Hepatocyte (in vitro differentiated cells): ENCODE measurements around the gene ZNF426. TPM values are rescaled to one million over a fixed set of nuclear protein-coding genes. Genes with fewer than 3 reads are reported as not detected.
"Not testable (repeated sequence)": the region's sequence is repeated elsewhere in the genome, so short reads cannot be mapped to it uniquely, and the experiment has no call there.

Experiments
- DNase-seq: peaks from one replicate; pipeline ENCODE4 v3.0.0-alpha.2; 2016; ENCODE audit warnings: low spot score
- H2AFZ ChIP-seq: fragments of 200-600 bp; sonication (generic); 2 replicates; pipeline ENCODE4 v1.6.0; 2016; ENCODE audit warnings: antibody characterized with exemption, mild to moderate bottlenecking
- H3K27ac ChIP-seq: fragments of 200-600 bp; sonication (generic); 2 replicates; pipeline ENCODE4 v1.5.1; 2016; ENCODE audit warnings: mild to moderate bottlenecking
- H3K27me3 ChIP-seq: fragments of 200-600 bp; sonication (generic); 2 replicates; pipeline ENCODE4 v1.6.1; 2016
- H3K36me3 ChIP-seq: fragments of 200-600 bp; sonication (generic); replicated peaks from 2 replicates; pipeline ENCODE4 v1.5.1; 2016; ENCODE audit warnings: low read depth; ENCODE audit not compliant: insufficient read depth
- H3K4me1 ChIP-seq: fragments of 200-600 bp; sonication (generic); 2 replicates; pipeline ENCODE4 v1.5.1; 2016; ENCODE audit warnings: mild to moderate bottlenecking, moderate library complexity; ENCODE audit not compliant: insufficient read depth
- H3K4me2 ChIP-seq: fragments of 200-600 bp; sonication (generic); 2 replicates; pipeline ENCODE4 v1.6.0; 2016
- H3K4me3 ChIP-seq: fragments of 200-600 bp; sonication (generic); 2 replicates; pipeline ENCODE4 v1.5.1; 2016; ENCODE audit warnings: mild to moderate bottlenecking
- H3K79me2 ChIP-seq: fragments of 200-600 bp; sonication (generic); 2 replicates; pipeline ENCODE4 v1.6.0; 2017; ENCODE audit warnings: mild to moderate bottlenecking
- H3K9me2 ChIP-seq: fragments of 200-600 bp; sonication (generic); replicated peaks from 2 replicates; pipeline ENCODE4 v1.6.0; 2017; ENCODE audit warnings: mild to moderate bottlenecking; ENCODE audit not compliant: insufficient read depth
- H3K9me3 ChIP-seq: fragments of 200-600 bp; sonication (generic); 2 replicates; pipeline ENCODE4 v1.5.1; 2016; ENCODE audit warnings: low read depth, mild to moderate bottlenecking
- H4K20me1 ChIP-seq: fragments of 200-600 bp; sonication (generic); 2 replicates; pipeline ENCODE4 v1.6.0; 2016; ENCODE audit warnings: mild to moderate bottlenecking; ENCODE audit not compliant: insufficient read depth, poor library complexity, severe bottlenecking
- CTCF ChIP-seq: fragments of 200-600 bp; sonication (generic); IDR thresholded peaks from 2 replicates; pipeline ENCODE4 v1.5.1; 2016; ENCODE audit warnings: antibody characterized with exemption, mild to moderate bottlenecking; ENCODE audit not compliant: poor library complexity
- EZH2 ChIP-seq: fragments of 200-600 bp; sonication (generic); IDR thresholded peaks from 2 replicates; pipeline ENCODE4 v1.6.1; 2016; ENCODE audit warnings: antibody characterized with exemption, mild to moderate bottlenecking, borderline replicate concordance
- EZH2phosphoT487 ChIP-seq: fragments of 200-600 bp; sonication (generic); IDR thresholded peaks from one replicate; pipeline ENCODE4 v1.6.1; 2018; ENCODE audit warnings: antibody characterized with exemption, mild to moderate bottlenecking, low read depth, moderate library complexity; ENCODE audit not compliant: unreplicated experiment, severe bottlenecking
- WGBS: methylation state at CpG from one replicate; pipeline ENCODE4 v1.1.6; 2016; ENCODE audit warnings: low lambda C conversion rate; ENCODE audit errors: missing lambda C conversion rate; 5-methylcytosine and 5-hydroxymethylcytosine counted together
- polyA plus RNA-seq: library from polyadenylated mRNA; unstranded; fragments of >200 nt; fragmentation: Nextera tagmentation; extraction: Ambion mirVana; gene quantifications from 2 replicates; pipeline ENCODE4 v1.2.1, GENCODE V29; 2016
- total RNA-seq: library from RNA; depleted of rRNA; stranded (reverse); fragments of >200 nt; gene quantifications from 2 replicates; pipeline ENCODE4 v1.2.3, GENCODE V29; 2014

The ZNF426 gene
- total and polyA plus RNA-seq, 2 experiments from 2014 or later, result 14.0 to 20.2 TPM

DNA sequence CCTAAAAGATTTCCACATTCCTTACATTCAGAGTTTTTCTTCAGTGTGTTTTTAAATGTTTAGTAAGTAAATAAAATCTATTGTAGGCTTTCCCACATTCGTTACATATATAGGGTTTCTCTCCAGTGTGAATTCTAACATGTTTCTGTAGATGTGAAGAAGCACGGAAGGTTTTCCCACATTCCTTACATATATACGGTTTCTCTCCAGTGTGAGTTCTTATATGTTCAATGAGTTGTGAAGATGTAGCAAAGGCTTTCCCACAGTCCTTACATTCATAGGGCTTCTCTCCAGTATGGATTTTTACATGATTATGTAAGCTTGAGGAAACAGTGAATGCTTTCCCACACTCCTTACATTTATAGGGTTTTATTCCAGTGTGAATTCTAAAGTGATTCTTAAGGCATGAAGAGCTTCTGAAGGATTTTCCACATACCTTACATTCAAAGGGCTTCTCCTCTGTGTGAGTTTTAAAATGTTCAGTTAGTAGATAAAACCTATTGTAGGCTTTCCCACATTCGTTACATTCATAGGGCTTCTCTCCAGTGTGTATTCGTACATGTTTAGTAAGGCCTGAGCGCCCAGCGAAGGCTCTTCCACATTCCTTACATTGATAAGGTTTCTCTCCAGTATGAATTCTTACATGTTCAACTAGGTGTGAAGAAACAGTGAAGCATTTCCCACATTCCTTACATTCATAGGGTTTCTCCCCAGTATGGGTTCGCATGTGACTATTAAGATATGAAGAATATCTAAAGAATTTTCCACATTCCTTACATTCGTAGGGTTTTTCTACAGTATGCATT, 27.7 kb upstream of the ZNF426 start:
- 98% methylated on average over 9 of the region's 9 CpGs for WGBS
- DNase-seq, result no peak
- no peak overlapping the region for H3K4me3 ChIP-seq
- H2AFZ ChIP-seq, result no peak overlapping the region
- no peak for TF ChIP-seq CTCF
- no peak for TF ChIP-seq EZH2
- no peak for TF ChIP-seq EZH2phosphoT487
- peaks cover 94% of the 10 kb centered on the region for H3K9me3 ChIP-seq
- H3K36me3 ChIP-seq, result peaks cover 51% of the 10 kb centered on the region
- no peaks in the 10 kb centered on the region for H3K4me1 ChIP-seq
- H3K27me3 ChIP-seq, result no peaks in the 10 kb centered on the region
- no peaks in the 10 kb centered on the region for H4K20me1 ChIP-seq
- H3K27ac ChIP-seq, result no peak overlapping the region
- peaks cover 68% of the 10 kb centered on the region for H3K79me2 ChIP-seq
- H3K4me2 ChIP-seq, result no peak overlapping the region
- no peaks in the 10 kb centered on the region for H3K9me2 ChIP-seq

- Histone ChIP-seq H4K20me1 (no peaks in the 10 kb centered on the region), H3K79me2 (no peaks in the 10 kb centered on the region), H3K9me3 (no peaks in the 10 kb centered on the region), H3K4me1 (no peaks in the 10 kb centered on the region), H3K27ac (no peak overlapping the region), H3K9me2 (no peaks in the 10 kb centered on the region), H3K4me2 (no peak overlapping the region), H3K36me3 (no peaks in the 10 kb centered on the region), H3K27me3 (no peaks in the 10 kb centered on the region), H2AFZ (no peak overlapping the region), H3K4me3 (no peak overlapping the region)
- WGBS, result 94% methylated on average over 7 of the region's 7 CpGs
- TF ChIP-seq EZH2, result no peak
- no peak for TF ChIP-seq EZH2phosphoT487
- no peak for TF ChIP-seq CTCF
- no peak for DNase-seq
These were observed 14.3 kb upstream of the ZNF426 start for GRCh38 chr19:9552536-9553274.

- Histone ChIP-seq H3K4me3 (no peak overlapping the region), H3K4me1 (no peaks in the 10 kb centered on the region), H3K9me2 (no peaks in the 10 kb centered on the region), H3K27me3 (no peaks in the 10 kb centered on the region), H3K4me2 (no peak overlapping the region), H4K20me1 (no peaks in the 10 kb centered on the region), H2AFZ (no peak overlapping the region), H3K79me2 (no peaks in the 10 kb centered on the region), H3K36me3 (no peaks in the 10 kb centered on the region), H3K9me3 (no peaks in the 10 kb centered on the region), H3K27ac (no peak overlapping the region)
- no peak for DNase-seq
- 83% methylated on average over 10 of the region's 11 CpGs for WGBS
- TF ChIP-seq EZH2, result no peak
These were observed 9.4 kb upstream of the ZNF426 start for GRCh38 chr19:9547870-9548269.

DNA sequence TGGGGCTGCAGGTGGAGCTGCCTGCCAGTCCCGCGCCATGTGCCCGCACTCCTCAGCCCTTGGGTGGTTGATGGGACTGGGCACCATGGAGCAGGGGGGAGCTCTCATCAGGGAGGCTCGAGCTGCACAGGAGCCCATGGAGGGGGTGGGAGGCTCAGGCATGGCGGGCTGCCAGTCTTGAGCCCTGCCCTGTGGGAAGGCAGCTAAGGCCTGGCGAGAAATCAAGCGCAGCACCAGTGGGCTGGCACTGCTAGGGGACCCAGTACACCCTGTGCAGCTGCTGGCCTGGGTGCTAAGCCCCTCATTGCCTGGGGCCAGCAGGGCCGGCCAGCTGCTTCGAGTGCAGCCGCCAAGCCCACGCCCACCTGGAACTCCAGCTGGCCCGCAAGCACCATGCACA, 2.8 kb upstream of the ZNF426 start:
- H3K4me1 ChIP-seq, DNase-seq, H3K27me3 ChIP-seq, H3K36me3 ChIP-seq, H3K9me2 ChIP-seq, H4K20me1 ChIP-seq, H3K4me3 ChIP-seq, H3K4me2 ChIP-seq, H3K9me3 ChIP-seq, H2AFZ ChIP-seq, H3K27ac ChIP-seq: not testable (repeated sequence)
- 88% methylated on average over 12 of the region's 12 CpGs for WGBS
- peaks cover 23% of the 10 kb centered on the region for H3K79me2 ChIP-seq

DNA sequence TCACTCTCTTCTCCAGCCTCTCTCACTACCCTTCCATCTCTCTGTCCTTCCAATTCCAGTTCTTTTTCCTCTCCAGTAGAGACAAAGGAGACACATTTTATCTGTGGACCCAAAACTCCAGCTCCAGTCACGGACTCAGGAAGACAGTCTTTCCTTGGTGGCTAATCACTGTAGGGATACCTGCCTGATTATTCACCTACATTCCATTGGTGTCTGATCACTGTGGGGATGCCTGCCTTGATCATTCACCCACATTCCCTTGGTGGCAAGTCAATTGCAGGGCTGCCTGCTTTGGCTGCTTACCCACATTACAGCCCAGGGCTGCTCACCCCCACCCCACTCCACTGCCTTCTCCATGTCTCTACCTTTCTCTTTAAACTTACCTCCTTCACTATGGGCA, 1.5 kb upstream of the ZNF426 start:
- H3K27me3 ChIP-seq, H3K36me3 ChIP-seq, H3K9me2 ChIP-seq, H2AFZ ChIP-seq, DNase-seq, H4K20me1 ChIP-seq, H3K4me3 ChIP-seq, H3K4me2 ChIP-seq, H3K4me1 ChIP-seq, H3K27ac ChIP-seq: not testable (repeated sequence)
- peaks cover 27% of the 10 kb centered on the region for H3K79me2 ChIP-seq
- H3K9me3 ChIP-seq, result peaks cover 12% of the 10 kb centered on the region
- WGBS, result 93% methylated on average over 1 of the region's 1 CpG

DNA sequence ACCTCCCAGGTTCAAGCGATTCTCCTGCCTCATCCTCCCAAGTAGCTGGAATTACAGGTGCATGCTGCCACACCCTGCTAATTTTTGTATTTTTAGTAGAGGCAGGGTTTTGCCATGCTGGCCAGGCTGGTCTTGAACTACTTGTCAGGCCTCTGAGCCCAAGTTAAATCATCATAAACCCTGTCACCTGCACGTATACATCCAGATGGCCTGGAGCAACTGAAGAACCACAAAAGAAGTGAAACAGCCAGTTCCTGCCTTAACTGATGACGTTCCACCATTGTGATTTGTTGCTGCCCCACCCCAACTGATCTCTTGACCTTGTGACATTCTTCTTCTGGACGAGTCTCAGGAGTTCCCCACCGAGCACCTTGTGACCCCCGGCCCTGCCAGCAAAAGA, 756 bp upstream of the ZNF426 start:
- not testable (repeated sequence) for H3K9me2 ChIP-seq, H3K36me3 ChIP-seq, DNase-seq, H3K27me3 ChIP-seq, H4K20me1 ChIP-seq, H3K4me1 ChIP-seq
- Histone ChIP-seq H3K4me3 (peak overlapping the region; percentile 91), H3K4me2 (peak overlapping the region; percentile 84), H3K79me2 (peaks cover 27% of the 10 kb centered on the region), H2AFZ (peak overlapping the region; percentile 95), H3K9me3 (peaks cover 17% of the 10 kb centered on the region), H3K27ac (peak overlapping the region; percentile 100)
- WGBS, result 91% methylated on average over 6 of the region's 6 CpGs
